H1 (cell line): Measurements from ENCODE around the gene RGPD3. TPM values are rescaled to one million over a fixed set of nuclear protein-coding genes. Genes with fewer than 3 reads are reported as not detected.
"Not testable (repeated sequence)": the region's sequence is repeated elsewhere in the genome, so short reads cannot be mapped to it uniquely, and the experiment has no call there.

Experiments
- CTCF ChIA-PET: fragments of 300-600 bp; sonication (Branson Sonifier 250); formaldehyde crosslinking; loops from one replicate; lab custom pipeline; 2021; ENCODE audit not compliant: partially characterized antibody; lab: Charles Lee
- POLR2A ChIA-PET: fragments of 300-600 bp; sonication (Branson Sonifier 250); formaldehyde crosslinking; loops from one replicate; lab custom pipeline; 2021; ENCODE audit warnings: inconsistent platforms; ENCODE audit not compliant: partially characterized antibody; lab: Charles Lee
- DNase-seq, 2 experiments: peaks; one replicate each; pipeline versions ENCODE4 v3.0.0 to v3.0.0-alpha.2; 2010 to 2022; ENCODE audit warnings: low spot score in 2 of 2, low read depth in 1 of 2, mixed read lengths in 1 of 2
- FAIRE-seq: peaks from 2 replicates; lab custom pipeline; 2011; peaks lifted over from hg19 to GRCh38; lab: Jason Lieb, UNC
- H2AFZ ChIP-seq: 2 replicates; pipeline ENCODE4 v1.8.1; 2012; ENCODE audit warnings: low read length, inconsistent platforms
- H2AK5ac ChIP-seq: 2 replicates; pipeline ENCODE4 v1.6.1; 2013; ENCODE audit warnings: low read depth, low read length
- H2BK120ac ChIP-seq: replicated peaks from 2 replicates; pipeline ENCODE3; 2013; ENCODE audit warnings: low read depth, low read length, inconsistent platforms
- H2BK12ac ChIP-seq: 2 replicates; pipeline ENCODE4 v1.6.1; 2013; ENCODE audit warnings: low read depth, low read length
- H2BK15ac ChIP-seq: 2 replicates; pipeline ENCODE4 v1.6.1; 2013; ENCODE audit warnings: low read length
- H2BK20ac ChIP-seq: 2 replicates; pipeline ENCODE4 v1.6.1; 2013; ENCODE audit warnings: low read length
- H2BK5ac ChIP-seq: 2 replicates; pipeline ENCODE4 v1.6.1; 2013; ENCODE audit warnings: low read depth, low read length
- H3K14ac ChIP-seq: 2 replicates; pipeline ENCODE4 v1.6.1; 2013; ENCODE audit warnings: inconsistent platforms; ENCODE audit not compliant: insufficient read length
- H3K18ac ChIP-seq: 2 replicates; pipeline ENCODE4 v1.6.1; 2013; ENCODE audit warnings: low read length; ENCODE audit errors: extremely low read depth
- H3K23ac ChIP-seq: 2 replicates; pipeline ENCODE4 v1.6.1; 2013; ENCODE audit warnings: inconsistent platforms; ENCODE audit not compliant: insufficient read length
- H3K23me2 ChIP-seq: 2 replicates; pipeline ENCODE4 v1.6.1; 2013; ENCODE audit warnings: low read depth, low read length
- H3K27ac ChIP-seq: 2 replicates; pipeline ENCODE4 v1.6.1; 2011; ENCODE audit warnings: low read depth, low read length, inconsistent platforms
- H3K27me3 ChIP-seq, 4 experiments: replicated peaks in 1 of 4; 1 replicate in 1 of 4; 2 replicates in 3 of 4; pipeline versions ENCODE4 v1.6.1 to v1.8.1; 2011 to 2013; ENCODE audit warnings: low read length in 3 of 4, mild to moderate bottlenecking in 3 of 4, inconsistent platforms in 2 of 4, mixed read lengths in 2 of 4, moderate library complexity in 1 of 4; ENCODE audit not compliant: control insufficient read depth in 3 of 4, insufficient read depth in 3 of 4; ENCODE audit errors: extremely low read depth in 1 of 4
- H3K36me3 ChIP-seq, 4 experiments: 2 replicates each; pipeline versions ENCODE4 v1.6.1 to v1.8.1; 2011 to 2013; ENCODE audit warnings: mild to moderate bottlenecking in 4 of 4, low read length in 3 of 4, moderate library complexity in 2 of 4, control low read depth in 1 of 4, inconsistent platforms in 1 of 4; ENCODE audit not compliant: insufficient read depth in 4 of 4, control insufficient read depth in 2 of 4
- H3K4ac ChIP-seq: replicated peaks from 2 replicates; pipeline ENCODE3; 2013; ENCODE audit warnings: low read length, low read depth, mixed read lengths, inconsistent platforms; ENCODE audit not compliant: insufficient read length
- H3K4me1 ChIP-seq, 4 experiments: replicated peaks in 1 of 4; 1 replicate in 1 of 4; 2 replicates in 3 of 4; pipeline versions ENCODE4 v1.6.1 to v1.8.1; 2011 to 2013; ENCODE audit warnings: low read length in 3 of 4, inconsistent platforms in 2 of 4, mixed read lengths in 1 of 4; ENCODE audit not compliant: insufficient read depth in 4 of 4, control insufficient read depth in 3 of 4
- H3K4me2 ChIP-seq, 2 experiments: 2 replicates each; pipeline versions ENCODE4 v1.6.1 to v1.8.1; 2011 to 2013; ENCODE audit warnings: low read depth in 2 of 2, low read length in 2 of 2, control low read depth in 1 of 2, inconsistent platforms in 1 of 2, mild to moderate bottlenecking in 1 of 2; ENCODE audit not compliant: insufficient read depth in 1 of 2
- H3K4me3 ChIP-seq, 4 experiments: fragments of 200-600, 300-600 bp in 1 of 4; sonication (generic), shearing (Covaris generic), sonication (Bioruptor Twin) in 1 of 4; 2 replicates each; pipeline versions ENCODE4 v1.5.1 to v1.8.1; 2011 to 2016; ENCODE audit warnings: low read length in 4 of 4, low read depth in 3 of 4, control low read depth in 2 of 4, inconsistent platforms in 2 of 4, mild to moderate bottlenecking in 2 of 4, mixed read lengths in 1 of 4, moderate library complexity in 1 of 4; ENCODE audit not compliant: insufficient read depth in 2 of 4; ENCODE audit errors: extremely low read depth in 1 of 4
- H3K56ac ChIP-seq: replicated peaks from 2 replicates; pipeline ENCODE3; 2013; ENCODE audit warnings: low read depth, mild to moderate bottlenecking, mixed read lengths, low read length, inconsistent platforms; ENCODE audit not compliant: insufficient read length
- H3K79me1 ChIP-seq: 2 replicates; pipeline ENCODE4 v1.6.1; 2013; ENCODE audit warnings: low read depth, low read length, control low read depth
- H3K79me2 ChIP-seq, 2 experiments: 2 replicates each; pipeline versions ENCODE4 v1.6.1 to v1.8.1; 2012 to 2013; ENCODE audit warnings: low read length in 2 of 2, mild to moderate bottlenecking in 2 of 2, inconsistent platforms in 1 of 2; ENCODE audit not compliant: insufficient read depth in 2 of 2, control insufficient read depth in 1 of 2
- H3K9ac ChIP-seq, 4 experiments: replicated peaks in 1 of 4; 1 replicate in 1 of 4; 2 replicates in 3 of 4; pipeline versions ENCODE4 v1.6.1 to v1.8.1; 2011 to 2013; ENCODE audit warnings: low read depth in 3 of 4, low read length in 3 of 4, control low read depth in 2 of 4, mild to moderate bottlenecking in 2 of 4, moderate library complexity in 2 of 4, inconsistent platforms in 1 of 4; ENCODE audit errors: extremely low read depth in 1 of 4
- H3K9me3 ChIP-seq, 2 experiments: 2 replicates each; pipeline versions ENCODE4 v1.6.1 to v1.8.1; 2012 to 2013; ENCODE audit warnings: mild to moderate bottlenecking in 2 of 2, moderate library complexity in 2 of 2, control low read depth in 1 of 2, inconsistent platforms in 1 of 2, low read depth in 1 of 2, low read length in 1 of 2, mixed read lengths in 1 of 2; ENCODE audit not compliant: insufficient read depth in 2 of 2
- H4K20me1 ChIP-seq, 2 experiments: replicated peaks in 1 of 2; 2 replicates each; pipeline versions ENCODE3 to v1.8.1; 2011 to 2013; ENCODE audit warnings: inconsistent platforms in 2 of 2, low read length in 2 of 2, mild to moderate bottlenecking in 1 of 2; ENCODE audit not compliant: insufficient read depth in 2 of 2, control insufficient read depth in 1 of 2
- H4K5ac ChIP-seq: 2 replicates; pipeline ENCODE4 v1.6.1; 2013; ENCODE audit warnings: low read length, low read depth, mixed read lengths, inconsistent platforms; ENCODE audit not compliant: insufficient read length
- H4K8ac ChIP-seq: 2 replicates; pipeline ENCODE4 v1.8.0; 2013; ENCODE audit warnings: mild to moderate bottlenecking, moderate library complexity, low read length, inconsistent platforms; ENCODE audit not compliant: insufficient read depth; ENCODE audit errors: extremely low read depth
- H4K91ac ChIP-seq: replicated peaks from 2 replicates; pipeline ENCODE3; 2013; ENCODE audit warnings: low read length, mixed read lengths, inconsistent platforms; ENCODE audit not compliant: insufficient read length
- WGBS, 2 experiments: shearing (Covaris generic) in 1 of 2; methylation state at CpG; one replicate each; pipeline versions ENCODE4 v1.1.6 to v1.1.7; 2013 to 2015; ENCODE audit warnings: low lambda C conversion rate in 2 of 2, mixed read lengths in 2 of 2, inconsistent platforms in 1 of 2, low coverage in 1 of 2, missing lambda C conversion rate in 1 of 2; ENCODE audit not compliant: insufficient replicate concordance in 2 of 2, insufficient coverage in 1 of 2, insufficient read length in 1 of 2; ENCODE audit errors: extremely low coverage in 1 of 2, missing lambda C conversion rate in 1 of 2; 5-methylcytosine and 5-hydroxymethylcytosine counted together
- long read RNA-seq, 2 experiments: library from RNA in 1 of 2; library from capped mRNA in 1 of 2; stranded (forward); transcript quantifications; one replicate each; pipeline ENCODE4 v2.0.0, GENCODE V29; 2021; ENCODE audit warnings: inconsistent platforms in 1 of 2
- polyA minus RNA-seq, 3 experiments: library from RNA; depleted of rRNA, polyadenylated mRNA; stranded (reverse); fragments of >200 nt; gene quantifications; 1 replicate in 2 of 3; 2 replicates in 1 of 3; pipeline ENCODE4 v1.2.3, GENCODE V29; 2011
- polyA plus RNA-seq, 7 experiments: library from polyadenylated mRNA; depleted of rRNA in 3 of 7; stranded (reverse) in 5 of 7; unstranded in 2 of 7; fragments of >200 nt in 5 of 7; fragments of 200-250 nt in 2 of 7; gene quantifications; 1 replicate in 5 of 7; 2 replicates in 1 of 7; 4 replicates in 1 of 7; pipeline versions ENCODE4 v1.2.1 to v1.2.3, GENCODE V29; 2011 to 2013; ENCODE audit warnings: missing spikeins in 2 of 7, mixed read lengths in 2 of 7
- total RNA-seq: library from RNA; stranded (reverse); fragmentation: NEBNext Ultra II Directional; extraction: Animal tissue kit (Norgen Biotek cat#: 25700); gene quantifications from 2 replicates; pipeline ENCODE4 v1.2.1, GENCODE V29; 2021

RGPD3 gene
- 0.17 TPM in 1 of 2 replicates, not detected in the other for total RNA-seq
- polyA plus RNA-seq (2011; rRNA removed): 0.05 and 0.08 TPM in 2 replicates
- polyA plus RNA-seq (2011; cell fraction: cytosol; rRNA removed): 0.12 TPM
- 0.10 TPM for polyA plus RNA-seq (2011; cell fraction: nucleus; rRNA removed)
- polyA plus RNA-seq (2012, experiment 1 of 2): 0.10 to 0.23 TPM (median 0.11 TPM) in 4 replicates
- not detected for polyA plus RNA-seq (2012, experiment 2 of 2)
- polyA plus RNA-seq (2013, experiment 1 of 2): 0.12 TPM
- polyA plus RNA-seq (2013, experiment 2 of 2): 0.11 TPM
- 0.10 and 0.32 TPM in 2 replicates for polyA minus RNA-seq (2011; rRNA and poly(A)+ RNA removed)
- not detected for polyA minus RNA-seq (2011; cell fraction: cytosol; rRNA and poly(A)+ RNA removed)
- polyA minus RNA-seq (2011; cell fraction: nucleus; rRNA and poly(A)+ RNA removed): 0.20 TPM
- long read RNA-seq, experiment 1: 0 reads
- long read RNA-seq, experiment 2: 0 reads

GRCh38 chr2:106468107-106468506 lies at the start of gene RGPD3:
Gene RGPD3, minus strand, starts transcription at chr2:106468413. Its CDS starts 125 bp downstream, at chr2:106468288.
- H4K5ac ChIP-seq, H2BK20ac ChIP-seq, H4K20me1 ChIP-seq, H3K23ac ChIP-seq, H3K79me2 ChIP-seq, H2AK5ac ChIP-seq, DNase-seq, H2AFZ ChIP-seq, H3K27me3 ChIP-seq, H3K79me1 ChIP-seq, H3K4ac ChIP-seq, FAIRE-seq, H3K4me3 ChIP-seq, H2BK5ac ChIP-seq, CTCF ChIA-PET, H2BK12ac ChIP-seq, H3K14ac ChIP-seq, H3K27ac ChIP-seq, H3K4me1 ChIP-seq, H3K9me3 ChIP-seq, H2BK15ac ChIP-seq, POLR2A ChIA-PET, H3K9ac ChIP-seq, H4K8ac ChIP-seq, H3K56ac ChIP-seq, H3K36me3 ChIP-seq, H2BK120ac ChIP-seq, H3K23me2 ChIP-seq, H3K18ac ChIP-seq, H4K91ac ChIP-seq, H3K4me2 ChIP-seq: not testable (repeated sequence)
- WGBS, 2 experiments: 94% methylated on average over 8 of the region's 45 CpGs; no CpG with 5 or more reads in 1 of the 2 experiments
